ENCODE data around the gene LRRN4CL.
A peak's percentile ranks its signal among the peaks of the same experiment; 100 is the strongest.

Gene LRRN4CL

GRCh38 chr11:62646825-62647608 lies 42.3 kb downstream of the LRRN4CL start:
- DNase-seq (ENCODE audit: low spot score) = no peak

GRCh38 chr11:62645946-62646824 lies 43.1 kb downstream of the LRRN4CL start, which contains the start of gene GANAB:
GANAB (minus strand) TSS chr11:62646613; CDS start chr11:62646599, 14 bp downstream.
- peak; percentile 98 for DNase-seq (ENCODE audit: low spot score)

- DNase-seq (ENCODE audit: low spot score) = no peak
Measured at GRCh38 chr11:62645671-62645945, 43.7 kb downstream of the LRRN4CL start.

- DNase-seq (ENCODE audit: low spot score) = no peak
Measured at GRCh38 chr11:62644220-62644619, 45.1 kb downstream of the LRRN4CL start.
